ENCODE data around the gene TSPAN14.
A peak's percentile ranks its signal among the peaks of the same experiment; 100 is the strongest.
"Not testable (repeated sequence)": the region's sequence is repeated elsewhere in the genome, so short reads cannot be mapped to it uniquely, and the experiment has no call there.

The TSPAN14 gene, protein sequence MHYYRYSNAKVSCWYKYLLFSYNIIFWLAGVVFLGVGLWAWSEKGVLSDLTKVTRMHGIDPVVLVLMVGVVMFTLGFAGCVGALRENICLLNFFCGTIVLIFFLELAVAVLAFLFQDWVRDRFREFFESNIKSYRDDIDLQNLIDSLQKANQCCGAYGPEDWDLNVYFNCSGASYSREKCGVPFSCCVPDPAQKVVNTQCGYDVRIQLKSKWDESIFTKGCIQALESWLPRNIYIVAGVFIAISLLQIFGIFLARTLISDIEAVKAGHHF

DNA sequence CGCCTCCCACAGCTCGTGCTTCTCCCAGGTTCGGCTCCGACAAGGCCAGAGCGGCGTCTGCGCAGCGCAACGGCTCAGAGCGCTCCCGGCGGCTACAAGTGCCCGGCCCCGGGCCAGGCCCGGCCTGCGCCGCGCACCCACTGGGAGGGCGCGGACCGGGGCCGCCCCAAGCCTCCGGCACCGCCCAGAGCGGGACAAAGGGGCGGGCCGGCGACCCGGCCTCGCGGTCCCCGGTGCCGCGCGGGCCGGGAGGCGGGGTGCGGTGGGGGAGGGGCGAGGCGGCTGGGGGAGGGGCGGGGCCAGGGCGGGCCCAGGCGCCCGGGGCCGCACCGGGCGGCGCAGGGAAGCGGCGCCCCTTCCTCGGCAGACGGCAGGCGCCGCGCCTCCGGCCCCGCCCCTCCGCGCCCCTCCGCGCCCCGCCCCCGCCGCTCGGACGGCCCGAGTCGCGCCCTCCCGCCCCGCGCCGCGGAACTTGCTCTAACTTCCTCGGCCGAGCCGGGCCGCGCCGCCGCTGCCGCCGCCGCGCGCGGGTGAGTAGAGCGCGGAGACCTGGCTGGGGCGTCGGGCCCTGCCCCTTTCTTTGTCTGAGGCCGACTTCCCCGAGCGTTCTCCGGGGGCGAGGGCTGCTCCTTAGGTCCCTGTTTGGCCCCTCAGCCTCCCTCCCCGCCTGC, at the start of gene TSPAN14:
TSPAN14 (plus strand) TSS at position 469 of the 671 bp plus-strand sequence. CDS start 34,924 bp downstream, outside the sequence.
- DNase-seq (ENCODE audit: low spot score), result peak; percentile 96

DNA sequence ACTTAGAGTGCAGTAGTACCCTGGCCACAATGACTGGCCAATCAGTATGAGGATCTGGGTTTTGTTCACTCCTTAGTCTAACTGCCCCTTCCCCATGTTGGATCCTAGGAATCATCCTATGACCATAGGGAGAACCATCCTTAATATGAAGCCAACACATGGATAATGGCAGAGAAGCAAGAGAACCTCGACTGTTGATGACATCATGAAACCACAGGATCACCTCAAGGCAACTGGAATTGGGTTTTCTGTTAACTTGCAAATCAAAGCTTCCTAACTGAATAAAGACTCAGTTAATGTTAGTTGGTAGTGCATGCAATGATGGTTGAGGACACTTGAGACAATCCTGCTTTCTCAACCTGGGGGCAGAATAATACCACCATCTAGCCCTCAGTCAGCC, 49.1 kb upstream of the TSPAN14 start:
- no peak for DNase-seq (ENCODE audit: low spot score)

DNA sequence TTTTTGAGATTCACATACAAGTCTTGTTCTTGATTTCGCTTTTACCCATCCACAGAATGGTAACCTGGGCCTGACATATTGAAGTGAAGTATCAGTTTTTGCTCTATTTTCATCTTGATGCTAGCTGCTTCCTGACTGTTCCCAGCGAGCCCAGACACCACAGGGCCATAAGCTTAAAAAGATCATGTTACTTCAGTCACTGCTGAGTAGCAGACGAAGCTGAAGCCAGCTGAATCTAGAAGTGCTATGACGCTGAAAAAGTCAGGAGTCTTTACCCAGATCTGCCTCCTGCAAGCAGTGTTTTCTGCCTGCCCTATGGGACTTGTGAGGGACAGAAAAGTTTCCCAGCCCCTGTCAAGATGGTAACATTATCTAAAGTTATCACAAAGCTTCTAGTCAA, 48.5 kb upstream of the TSPAN14 start:
- no peak for DNase-seq (ENCODE audit: low spot score)

DNA sequence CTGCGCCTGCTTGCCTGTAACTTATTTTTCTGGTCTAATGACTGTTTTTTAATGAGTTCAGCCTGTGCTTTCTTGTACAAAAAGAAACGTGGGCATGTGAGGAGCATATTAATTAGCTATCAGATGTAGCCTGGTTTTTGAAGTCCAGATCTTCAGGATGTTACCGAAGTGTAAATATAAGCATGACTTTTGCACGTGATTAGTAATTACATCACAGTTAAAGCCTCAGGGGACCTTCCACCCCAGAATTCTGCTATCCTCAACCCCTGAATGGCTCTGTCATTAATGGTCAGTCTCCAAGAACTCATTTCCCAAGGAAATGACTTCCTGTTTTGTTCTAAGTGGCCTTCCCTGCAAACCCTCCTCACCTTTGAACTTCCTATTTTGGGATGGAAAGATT, 47.9 kb upstream of the TSPAN14 start:
- DNase-seq (ENCODE audit: low spot score), result no peak

DNA sequence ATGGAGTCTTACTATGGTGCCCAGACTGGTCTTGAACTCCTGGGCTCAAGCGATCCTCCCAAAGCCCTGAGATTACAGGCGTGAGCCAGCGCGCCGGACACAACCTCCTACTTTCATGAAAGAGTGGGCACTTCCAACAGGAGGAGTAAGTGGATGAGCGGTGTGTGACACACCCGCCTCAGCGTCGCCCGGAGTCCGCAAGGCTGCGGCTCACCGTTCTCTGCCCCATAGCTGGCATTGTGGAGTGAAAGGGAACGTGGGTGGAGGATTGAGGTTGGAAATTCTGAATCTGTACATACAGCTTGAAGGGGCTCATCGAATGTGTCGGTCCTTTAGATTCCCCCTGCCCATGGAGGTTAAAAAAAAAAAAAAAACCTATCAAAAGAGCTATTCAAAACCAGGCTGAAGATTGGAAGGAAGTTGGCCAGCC, 46.3 kb upstream of the TSPAN14 start:
- no peak for DNase-seq (ENCODE audit: low spot score)

DNA sequence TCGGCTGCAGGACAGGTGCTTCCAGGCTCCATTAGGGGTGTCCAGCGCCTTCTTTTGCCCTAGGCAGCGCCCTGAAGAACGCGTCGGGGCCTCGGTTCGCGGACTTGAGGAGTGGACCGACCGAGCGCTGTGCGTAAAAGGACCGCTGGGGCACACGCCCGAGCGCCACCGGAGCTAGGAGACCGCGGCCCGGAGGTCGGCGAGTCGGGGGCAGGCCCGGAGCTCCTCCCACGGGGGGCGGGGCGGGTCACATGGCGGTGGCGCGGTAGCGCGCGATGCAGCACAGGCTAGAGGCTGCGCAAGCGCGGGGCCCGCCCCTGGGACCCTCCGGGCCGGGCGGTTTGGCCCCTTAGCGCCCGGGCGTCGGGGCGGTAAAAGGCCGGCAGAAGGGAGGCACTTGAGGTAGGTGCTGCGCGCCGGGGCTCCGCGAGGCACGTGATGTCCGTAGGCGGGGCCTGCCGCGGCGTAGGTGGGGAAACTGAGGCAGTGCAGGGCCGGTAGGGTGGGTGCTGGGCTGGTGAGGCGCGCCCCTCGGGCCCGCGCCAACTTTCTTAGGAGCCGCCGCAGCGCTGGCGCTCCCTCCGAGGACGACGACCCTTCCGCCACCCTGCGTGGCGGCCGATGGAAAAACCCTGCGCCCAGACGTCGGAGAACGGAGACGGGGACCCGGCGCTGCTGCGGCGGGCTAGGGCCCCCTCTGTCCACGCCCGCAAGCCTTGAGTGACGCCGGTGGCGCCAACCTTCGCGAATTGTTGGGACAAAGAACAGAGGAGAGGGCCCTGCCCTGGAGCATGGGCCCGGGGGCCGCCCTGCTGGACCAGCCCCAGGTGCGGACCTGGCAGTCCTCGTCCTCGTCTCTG, 45.6 kb upstream of the TSPAN14 start, which contains the start of gene PRXL2A:
PRXL2A (plus strand) TSS at position 310 of the 860 bp plus-strand sequence. CDS start 11,917 bp downstream, outside the sequence.
- DNase-seq (ENCODE audit: low spot score), result peak; percentile 56

DNA sequence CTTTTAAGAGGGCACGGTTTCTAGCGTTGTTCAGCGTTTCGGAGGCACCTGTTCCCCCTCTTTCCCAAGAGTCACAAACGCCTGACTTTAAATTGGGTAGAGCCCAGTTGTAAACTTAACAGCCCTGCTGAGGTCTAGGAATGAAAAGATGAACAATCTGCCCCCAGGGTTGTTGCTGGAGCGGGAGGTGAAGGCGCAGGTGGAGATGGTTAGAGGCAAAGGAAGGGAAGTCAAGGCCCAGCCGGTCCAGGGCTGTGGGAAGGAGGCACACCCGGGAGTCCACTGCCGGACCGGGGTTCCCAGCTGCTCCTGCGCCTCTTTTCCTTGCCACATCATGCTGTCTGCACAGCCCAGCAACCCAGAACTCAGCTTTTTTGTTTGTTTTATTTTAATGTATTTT, 45.0 kb upstream of the TSPAN14 start:
- no peak for DNase-seq (ENCODE audit: low spot score)

DNA sequence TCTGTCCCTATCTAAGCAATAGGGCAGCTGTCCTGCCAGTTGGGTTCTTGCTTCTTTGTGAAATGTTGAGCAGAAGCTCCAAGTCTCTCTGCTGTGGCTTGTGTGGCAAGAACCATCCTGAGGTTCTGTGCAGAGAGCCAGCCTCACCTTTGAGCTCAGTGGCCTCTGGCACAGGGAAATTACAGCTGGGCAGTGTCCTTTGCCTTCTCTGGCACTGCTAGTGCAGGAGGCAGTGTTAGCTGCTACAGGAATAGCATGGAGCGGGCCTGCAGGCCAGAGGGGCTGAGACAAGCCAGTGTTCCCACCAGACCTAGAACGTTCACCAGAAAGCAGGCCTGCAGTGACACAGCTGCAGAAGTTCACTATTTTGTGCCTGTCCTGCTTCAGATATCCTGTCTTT, 44.0 kb upstream of the TSPAN14 start:
- DNase-seq (ENCODE audit: low spot score), result no peak

DNA sequence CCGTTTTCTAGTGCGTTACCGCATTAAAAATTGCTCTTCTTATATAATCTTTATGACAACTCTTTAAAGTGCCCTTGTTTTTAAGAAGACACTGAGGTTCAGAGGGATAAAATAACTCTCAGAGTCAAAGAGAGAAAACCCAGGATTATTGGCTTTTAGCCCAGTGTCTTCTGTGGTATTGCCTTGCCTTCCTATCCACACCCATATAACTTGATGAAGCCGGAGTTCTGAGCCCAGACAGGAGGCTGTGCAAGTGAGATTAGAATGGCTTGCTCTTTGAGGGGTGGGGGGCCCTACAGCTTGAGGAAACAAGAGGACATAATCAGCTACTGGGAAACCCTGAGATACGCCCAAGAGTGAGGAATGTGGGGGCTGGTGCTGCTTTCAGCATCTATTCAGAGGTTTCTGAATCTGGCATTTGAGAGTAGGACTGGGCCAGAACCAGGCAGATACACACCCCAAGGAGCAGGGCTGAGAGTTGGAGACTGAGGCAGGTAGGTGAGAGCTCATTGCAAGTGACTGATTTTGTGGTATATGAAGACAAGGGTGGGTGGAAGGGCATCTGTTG, 43.4 kb upstream of the TSPAN14 start:
- DNase-seq (ENCODE audit: low spot score), result no peak

DNA sequence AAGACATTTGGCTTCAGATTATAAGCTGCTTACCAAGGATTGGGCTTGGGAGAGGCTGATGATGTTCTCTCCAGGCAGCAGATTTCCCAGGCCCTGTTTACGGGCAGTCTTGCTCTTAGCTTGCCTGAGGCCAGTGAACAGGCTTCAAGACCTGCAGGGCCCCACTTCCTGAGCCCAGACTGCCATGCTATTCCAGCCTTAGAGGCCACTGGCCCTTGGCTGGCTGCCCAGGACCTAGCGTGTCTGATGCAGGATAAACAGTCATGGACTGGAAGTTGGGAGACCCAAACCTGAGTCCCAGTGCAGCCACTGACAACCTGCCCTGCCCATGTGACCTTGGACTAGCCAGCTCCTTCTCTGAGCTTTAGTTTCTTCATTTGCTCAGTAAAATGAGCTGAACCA, 42.8 kb upstream of the TSPAN14 start:
- DNase-seq (ENCODE audit: low spot score), result no peak

DNA sequence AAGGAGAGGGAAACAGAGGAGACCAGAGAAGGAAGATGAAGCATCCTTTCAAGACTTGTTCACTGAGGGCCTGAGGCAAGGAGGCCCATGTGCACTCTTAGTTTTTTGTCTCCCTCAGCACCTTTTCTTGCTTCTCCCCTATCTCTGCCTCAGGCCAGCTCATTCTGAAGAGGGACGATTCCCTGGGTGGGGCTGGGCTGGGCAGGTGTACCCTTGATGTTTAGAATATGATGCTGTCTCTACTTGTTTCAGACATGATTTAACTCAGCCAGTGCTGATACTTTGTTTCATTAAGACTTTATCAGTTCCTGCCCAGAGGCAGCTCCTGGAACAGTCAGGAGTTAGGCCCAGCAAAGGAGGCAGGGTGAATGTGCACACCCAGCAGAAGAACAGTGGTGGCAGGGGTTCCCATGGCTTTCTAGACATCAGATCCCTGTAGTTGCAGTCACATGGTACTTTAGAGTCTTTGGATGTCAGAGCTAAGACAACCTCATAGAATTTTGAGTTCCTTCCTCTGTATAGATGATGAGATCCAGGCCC, 42.4 kb upstream of the TSPAN14 start:
- no peak for DNase-seq (ENCODE audit: low spot score)

DNA sequence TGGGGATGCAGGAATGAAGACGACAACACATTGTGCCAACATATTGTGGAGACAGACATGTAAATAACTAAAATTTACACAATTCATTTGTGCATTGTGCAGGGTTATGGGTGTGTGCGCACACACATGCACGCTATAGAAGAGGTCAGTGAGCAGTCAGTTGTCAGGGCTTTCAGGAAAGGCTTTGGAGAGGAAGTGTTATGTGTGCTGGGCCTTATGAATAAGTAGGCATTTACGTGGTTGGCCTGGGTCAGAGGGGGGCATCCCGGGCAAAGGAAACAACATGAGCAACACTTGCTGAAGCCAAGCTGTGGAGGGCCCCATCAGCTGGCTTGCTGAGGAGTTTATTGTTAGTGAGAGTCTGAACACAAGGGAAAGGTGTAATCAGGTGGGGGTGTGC, 41.6 kb upstream of the TSPAN14 start:
- DNase-seq (ENCODE audit: low spot score), result no peak

DNA sequence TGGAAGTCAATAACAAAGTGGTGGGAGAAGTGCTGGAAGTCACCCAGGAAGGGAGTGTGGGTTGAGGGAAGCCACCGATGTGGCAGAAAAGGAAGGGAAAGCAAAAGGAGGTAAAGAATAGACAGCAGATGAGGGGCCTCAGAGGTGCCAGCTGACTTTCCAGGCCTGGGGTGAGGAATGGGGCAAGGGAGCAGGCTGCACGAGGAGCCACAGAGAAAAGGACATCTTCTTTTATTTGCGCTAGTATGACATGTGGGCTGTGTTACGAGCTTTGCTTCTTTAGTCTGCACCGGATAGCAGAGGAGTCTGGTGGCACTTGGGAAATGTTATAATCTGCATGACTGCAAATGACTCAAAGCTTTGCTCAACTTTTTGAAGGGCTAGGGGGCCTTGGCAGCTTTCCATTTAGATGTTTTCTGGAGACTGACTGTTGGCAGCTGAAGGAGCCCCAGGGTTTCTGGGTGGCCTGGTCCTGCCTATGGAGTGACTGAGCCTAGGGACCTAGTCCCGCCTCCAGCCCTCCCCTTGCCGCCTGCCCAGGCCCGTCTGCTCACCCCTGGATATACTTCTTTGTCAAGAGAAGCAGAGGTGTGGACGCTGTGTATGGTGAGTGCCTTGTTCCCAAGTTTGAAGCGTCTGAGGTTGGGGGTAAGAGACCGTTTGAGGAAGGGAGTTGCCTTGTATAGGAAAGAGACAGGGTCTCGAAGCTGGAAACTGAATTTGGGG, 40.7 kb upstream of the TSPAN14 start:
- no peak for DNase-seq (ENCODE audit: low spot score)

DNA sequence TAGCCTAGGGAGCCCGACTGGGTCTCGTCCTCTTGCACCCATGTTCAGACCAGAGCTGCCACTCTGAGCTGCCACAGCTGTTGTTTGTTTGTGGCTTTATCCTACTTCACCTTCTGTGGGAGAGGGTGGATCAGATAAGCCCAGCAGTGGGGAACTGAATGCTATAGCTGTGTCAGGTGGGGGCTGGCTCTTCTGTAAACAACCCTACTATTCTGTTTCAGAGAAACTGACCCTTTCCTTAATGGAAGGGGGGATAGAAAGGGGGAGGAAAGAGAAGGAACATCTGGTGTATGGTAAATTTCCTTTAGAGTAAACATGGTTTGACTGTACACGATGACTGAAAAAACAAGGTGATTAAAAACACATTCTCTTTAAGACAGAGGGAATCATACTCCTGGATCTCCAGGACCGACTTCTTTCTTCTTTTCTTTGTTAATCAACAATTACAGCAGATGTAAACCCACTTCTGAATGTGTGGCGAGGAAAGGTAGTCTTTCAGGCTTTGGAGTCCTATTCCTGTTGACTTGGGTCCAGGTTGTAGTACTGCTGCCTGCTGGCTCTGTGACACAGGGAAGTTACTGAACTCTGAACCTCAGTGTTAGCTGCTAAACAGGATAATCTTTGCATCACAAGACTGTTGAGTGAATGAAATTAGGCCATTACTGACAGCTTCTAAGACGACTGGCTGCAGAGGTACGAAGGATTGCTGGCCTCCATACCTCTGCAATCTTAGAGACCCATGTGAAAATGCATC, 39.8 kb upstream of the TSPAN14 start:
- DNase-seq (ENCODE audit: low spot score), result no peak

DNA sequence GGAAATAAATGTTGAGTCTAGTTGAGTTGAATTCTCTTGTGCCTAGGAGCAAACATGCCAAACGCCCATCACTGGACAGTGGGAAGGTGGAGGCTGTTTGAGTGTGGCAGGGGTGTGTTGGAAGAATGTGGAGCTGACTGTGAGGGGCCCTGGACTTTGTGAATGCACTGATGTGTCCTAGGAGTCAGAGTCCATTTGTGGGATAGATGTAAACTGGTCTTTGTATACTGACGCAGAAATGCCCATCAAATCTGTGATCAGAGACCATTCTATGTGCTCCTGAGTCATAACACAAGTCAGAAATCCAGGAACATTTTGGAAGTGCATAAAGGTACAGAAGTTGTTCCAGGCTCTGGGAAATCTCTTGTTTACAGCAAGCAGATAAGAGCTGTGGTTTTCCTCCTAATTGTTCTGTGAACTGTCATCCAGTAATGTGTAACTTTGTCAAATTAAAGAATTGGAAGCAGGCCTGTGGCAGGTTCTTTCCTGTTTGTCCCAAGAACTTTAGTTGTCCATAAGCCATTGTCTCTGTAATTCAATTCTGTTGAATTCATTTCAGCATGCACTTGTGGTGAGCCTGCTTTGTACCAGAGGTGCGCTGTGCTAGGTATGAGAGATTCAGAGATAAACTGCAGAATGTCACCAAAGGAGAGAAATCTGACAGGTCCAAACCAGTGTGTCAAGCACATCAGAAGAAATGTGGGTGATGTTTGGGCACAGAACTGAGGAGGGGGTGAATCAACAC, 38.2 kb upstream of the TSPAN14 start:
- DNase-seq (ENCODE audit: low spot score), result no peak

DNA sequence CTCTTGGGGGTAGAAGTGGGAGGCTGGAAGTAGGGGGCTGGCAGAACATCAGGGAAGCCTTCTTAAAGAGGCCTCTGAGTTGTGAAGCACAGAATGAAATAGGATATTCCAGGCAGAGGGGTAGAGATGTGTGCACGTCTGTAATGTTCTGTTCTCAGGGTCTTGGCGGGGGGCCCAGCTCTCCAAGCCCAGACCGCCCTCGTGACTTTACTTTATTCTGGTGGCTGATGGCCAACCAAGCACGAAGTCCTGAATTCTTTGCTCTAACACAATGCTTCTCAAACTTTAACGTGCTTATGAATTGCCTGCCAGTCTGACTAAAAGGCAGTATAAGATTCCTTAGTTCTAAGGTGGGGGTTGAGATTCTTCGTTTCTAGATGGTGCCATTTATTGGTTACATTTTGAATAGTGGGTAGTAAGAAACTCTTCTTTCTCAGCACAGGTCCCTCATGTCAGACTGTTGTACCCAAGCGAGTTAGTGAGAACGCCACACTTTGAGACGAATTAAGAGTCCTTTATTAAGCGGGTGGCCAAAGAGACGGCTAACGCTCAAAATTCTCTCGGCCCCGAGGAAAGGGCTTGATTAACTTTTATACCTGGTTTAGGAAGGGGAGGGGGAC, 37.5 kb upstream of the TSPAN14 start:
- no peak for DNase-seq (ENCODE audit: low spot score)

DNA sequence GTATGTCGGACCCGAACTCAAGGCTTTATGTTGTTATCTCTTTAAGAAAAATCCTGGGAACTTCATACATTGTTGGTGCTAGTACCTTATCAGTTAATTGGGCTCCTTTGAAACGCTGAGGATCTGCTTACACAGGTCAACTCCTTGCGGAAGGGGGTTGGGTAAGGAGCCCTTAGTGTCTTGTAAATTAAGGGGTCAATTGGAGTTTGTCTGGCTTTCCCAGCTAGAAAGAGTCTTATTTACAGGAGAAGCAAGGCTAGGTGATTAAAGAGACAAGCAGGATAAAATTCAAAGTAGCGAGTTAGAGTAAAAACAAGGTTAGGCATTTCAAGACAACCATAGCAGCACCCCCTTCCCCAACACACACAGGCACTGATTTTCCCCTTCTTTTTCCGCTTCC, 36.9 kb upstream of the TSPAN14 start:
- DNase-seq (ENCODE audit: low spot score), result not testable (repeated sequence)

DNA sequence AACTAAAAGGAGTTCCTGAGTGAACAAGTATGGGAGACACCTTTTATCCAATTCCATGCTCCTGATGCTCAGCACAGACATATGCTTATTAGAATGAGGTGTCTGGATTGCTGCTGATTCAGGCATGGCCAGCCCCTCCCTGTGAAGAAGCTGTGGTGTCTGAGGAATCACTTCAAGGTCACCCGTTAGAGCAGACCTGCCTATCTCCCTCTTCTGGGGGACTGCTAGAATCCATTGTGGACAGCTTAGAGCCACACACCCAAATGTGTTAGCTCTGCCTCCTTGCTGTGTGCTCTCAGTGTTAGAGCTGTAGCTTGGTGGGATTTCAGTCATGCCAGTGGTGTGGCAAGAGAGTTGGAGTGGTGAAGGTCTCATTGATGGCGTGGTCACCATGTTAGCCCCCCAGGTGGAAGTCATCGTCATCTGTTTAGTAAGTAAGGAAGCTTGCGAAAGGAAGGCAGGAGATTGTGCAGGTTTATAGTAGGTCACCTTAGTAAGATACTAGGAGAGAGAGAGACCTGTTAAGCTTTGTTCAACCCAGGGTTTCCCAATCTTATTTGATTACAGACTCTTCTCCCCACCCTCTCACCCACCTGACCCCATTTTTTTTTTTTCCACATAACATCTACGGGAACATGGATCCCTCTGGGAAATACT, 32.9 kb upstream of the TSPAN14 start:
- DNase-seq (ENCODE audit: low spot score), result no peak

Measured in AG08396 (cell line).